Measurements from ENCODE around the gene EPS8L2. TPM values are rescaled to one million over a fixed set of nuclear protein-coding genes. Genes with fewer than 3 reads are reported as not detected.

The EPS8L2 gene
- total RNA-seq, 1 donor from 2014 or later: 129 TPM

GRCh38 chr11:702462-703461 is 3.3 kb upstream of the EPS8L2 start:
- no peak for FAIRE-seq
- Mint-ChIP-seq H3K27ac (ENCODE audit: unreplicated experiment) (no peak overlapping the region), H3K36me3 (ENCODE audit: low read depth, unreplicated experiment) (peaks cover 3% of the 10 kb centered on the region), H3K27me3 (ENCODE audit: low read depth, unreplicated experiment) (no peaks in the 10 kb centered on the region), H3K4me1 (ENCODE audit: low read depth, unreplicated experiment) (peaks cover 22% of the 10 kb centered on the region), H3K4me3 (ENCODE audit: unreplicated experiment) (no peak overlapping the region), H3K9me3 (ENCODE audit: unreplicated experiment) (no peaks in the 10 kb centered on the region)
- no peak for DNase-seq (ENCODE audit: low read depth)
- Histone ChIP-seq H4K20me1 (ENCODE audit: insufficient read depth, low read length) (peaks cover 33% of the 10 kb centered on the region), H2AFZ (ENCODE audit: low read depth, low read length) (no peak overlapping the region), H3K27ac (ENCODE audit: low read depth, low read length) (no peak overlapping the region), H3K4me3 (ENCODE audit: insufficient read depth, low read depth, low read length) (no peak overlapping the region), H3K27me3 (ENCODE audit: insufficient read depth, low read length) (no peaks in the 10 kb centered on the region), H3K4me2 (ENCODE audit: low read length) (no peak overlapping the region), H3K79me2 (ENCODE audit: insufficient read depth, low read length) (peaks cover 31% of the 10 kb centered on the region), H3K9ac (ENCODE audit: low read length) (no peak overlapping the region), H3K36me3 (ENCODE audit: insufficient read depth, low read length) (peaks cover 3% of the 10 kb centered on the region), H3K4me1 (ENCODE audit: insufficient read depth, low read length) (peaks cover 29% of the 10 kb centered on the region), H3K9me3 (ENCODE audit: insufficient read depth, low read depth, low read length) (no peaks in the 10 kb centered on the region)
- TF ChIP-seq, protein P1, sequence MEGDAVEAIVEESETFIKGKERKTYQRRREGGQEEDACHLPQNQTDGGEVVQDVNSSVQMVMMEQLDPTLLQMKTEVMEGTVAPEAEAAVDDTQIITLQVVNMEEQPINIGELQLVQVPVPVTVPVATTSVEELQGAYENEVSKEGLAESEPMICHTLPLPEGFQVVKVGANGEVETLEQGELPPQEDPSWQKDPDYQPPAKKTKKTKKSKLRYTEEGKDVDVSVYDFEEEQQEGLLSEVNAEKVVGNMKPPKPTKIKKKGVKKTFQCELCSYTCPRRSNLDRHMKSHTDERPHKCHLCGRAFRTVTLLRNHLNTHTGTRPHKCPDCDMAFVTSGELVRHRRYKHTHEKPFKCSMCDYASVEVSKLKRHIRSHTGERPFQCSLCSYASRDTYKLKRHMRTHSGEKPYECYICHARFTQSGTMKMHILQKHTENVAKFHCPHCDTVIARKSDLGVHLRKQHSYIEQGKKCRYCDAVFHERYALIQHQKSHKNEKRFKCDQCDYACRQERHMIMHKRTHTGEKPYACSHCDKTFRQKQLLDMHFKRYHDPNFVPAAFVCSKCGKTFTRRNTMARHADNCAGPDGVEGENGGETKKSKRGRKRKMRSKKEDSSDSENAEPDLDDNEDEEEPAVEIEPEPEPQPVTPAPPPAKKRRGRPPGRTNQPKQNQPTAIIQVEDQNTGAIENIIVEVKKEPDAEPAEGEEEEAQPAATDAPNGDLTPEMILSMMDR (IDR thresholded peaks at IDR 0.05; ENCODE audit: insufficient read depth, low read depth, low read length): no peak
- no peak for TF ChIP-seq EZH2 (IDR thresholded peaks at IDR 0.05; ENCODE audit: insufficient read depth, low read length)

DNA sequence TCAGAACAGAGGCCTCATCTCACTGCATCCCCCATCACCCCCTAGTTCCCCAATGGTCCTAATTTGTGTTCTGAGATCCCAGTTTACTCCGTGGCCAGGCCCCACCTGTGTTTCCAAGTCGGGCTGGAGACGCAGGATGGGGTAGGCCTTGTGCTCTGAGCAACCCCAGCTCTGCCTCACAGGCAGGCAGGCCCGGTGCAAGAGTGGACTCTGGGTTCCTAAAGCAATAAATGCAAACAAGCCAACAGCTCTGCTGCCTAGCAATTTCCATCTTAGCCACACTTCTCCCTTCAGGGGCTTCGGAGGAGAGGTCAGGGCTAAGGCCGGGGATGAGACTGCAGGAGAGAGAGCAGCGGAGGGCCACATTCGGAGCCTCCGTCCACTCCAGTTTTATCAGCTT is 2.5 kb upstream of the EPS8L2 start:
- H3K27me3 Mint-ChIP-seq (ENCODE audit: low read depth, unreplicated experiment): no peaks in the 10 kb centered on the region
- peaks cover 33% of the 10 kb centered on the region for H3K79me2 ChIP-seq (ENCODE audit: insufficient read depth, low read length)
- DNase-seq (ENCODE audit: low read depth) (no peak), FAIRE-seq (no peak)
- H3K27ac Mint-ChIP-seq (ENCODE audit: unreplicated experiment): no peak overlapping the region
- peaks cover 26% of the 10 kb centered on the region for H4K20me1 ChIP-seq (ENCODE audit: insufficient read depth, low read length)
- H3K4me2 ChIP-seq (ENCODE audit: low read length): no peak overlapping the region
- H3K9me3 Mint-ChIP-seq (ENCODE audit: unreplicated experiment): no peaks in the 10 kb centered on the region
- H2AFZ ChIP-seq (ENCODE audit: low read depth, low read length): no peak overlapping the region
- H3K4me1 ChIP-seq (ENCODE audit: insufficient read depth, low read length): peaks cover 25% of the 10 kb centered on the region
- no peaks in the 10 kb centered on the region for H3K9me3 ChIP-seq (ENCODE audit: insufficient read depth, low read depth, low read length)
- H3K36me3 Mint-ChIP-seq (ENCODE audit: low read depth, unreplicated experiment): peaks cover 3% of the 10 kb centered on the region
- H3K27ac ChIP-seq (ENCODE audit: low read depth, low read length): no peak overlapping the region
- H3K36me3 ChIP-seq (ENCODE audit: insufficient read depth, low read length): peaks cover 3% of the 10 kb centered on the region
- no peaks in the 10 kb centered on the region for H3K27me3 ChIP-seq (ENCODE audit: insufficient read depth, low read length)
- H3K9ac ChIP-seq (ENCODE audit: low read length): no peak overlapping the region
- peak overlapping the region; percentile 8 for H3K4me3 Mint-ChIP-seq (ENCODE audit: unreplicated experiment)
- TF ChIP-seq EZH2 (IDR thresholded peaks at IDR 0.05; ENCODE audit: insufficient read depth, low read length): no peak
- H3K4me3 ChIP-seq (ENCODE audit: insufficient read depth, low read depth, low read length): no peak overlapping the region
- H3K4me1 Mint-ChIP-seq (ENCODE audit: low read depth, unreplicated experiment): peaks cover 14% of the 10 kb centered on the region

- Histone ChIP-seq H3K9me3 (ENCODE audit: insufficient read depth, low read depth, low read length) (no peaks in the 10 kb centered on the region), H3K4me3 (ENCODE audit: insufficient read depth, low read depth, low read length) (no peak overlapping the region), H4K20me1 (ENCODE audit: insufficient read depth, low read length) (peaks cover 19% of the 10 kb centered on the region), H2AFZ (ENCODE audit: low read depth, low read length) (no peak overlapping the region), H3K27ac (ENCODE audit: low read depth, low read length) (no peak overlapping the region), H3K79me2 (ENCODE audit: insufficient read depth, low read length) (peaks cover 25% of the 10 kb centered on the region), H3K9ac (ENCODE audit: low read length) (no peak overlapping the region), H3K4me2 (ENCODE audit: low read length) (no peak overlapping the region), H3K4me1 (ENCODE audit: insufficient read depth, low read length) (peaks cover 21% of the 10 kb centered on the region), H3K27me3 (ENCODE audit: insufficient read depth, low read length) (no peaks in the 10 kb centered on the region), H3K36me3 (ENCODE audit: insufficient read depth, low read length) (peaks cover 3% of the 10 kb centered on the region)
- no peaks in the 10 kb centered on the region for H3K9me3 Mint-ChIP-seq (ENCODE audit: unreplicated experiment)
- no peak overlapping the region for H3K4me3 Mint-ChIP-seq (ENCODE audit: unreplicated experiment)
- DNase-seq (ENCODE audit: low read depth): no peak
- no peak for FAIRE-seq
- no peak overlapping the region for H3K27ac Mint-ChIP-seq (ENCODE audit: unreplicated experiment)
- no peaks in the 10 kb centered on the region for H3K27me3 Mint-ChIP-seq (ENCODE audit: low read depth, unreplicated experiment)
- TF ChIP-seq EZH2 (IDR thresholded peaks at IDR 0.05; ENCODE audit: insufficient read depth, low read length): no peak
- TF ChIP-seq, protein P1 (IDR thresholded peaks at IDR 0.05; ENCODE audit: insufficient read depth, low read depth, low read length): no peak
- H3K36me3 Mint-ChIP-seq (ENCODE audit: low read depth, unreplicated experiment): peaks cover 3% of the 10 kb centered on the region
- H3K4me1 Mint-ChIP-seq (ENCODE audit: low read depth, unreplicated experiment): peaks cover 10% of the 10 kb centered on the region
Observed at GRCh38 chr11:704228-704674, 1.8 kb upstream of the EPS8L2 start.

All from astrocyte (in vitro differentiated cells and primary cell).